GM12892 (cell line): ENCODE measurements around the gene TBX5.

ENCODE experiments used
- POLR2A ChIP-seq: IDR thresholded peaks from 2 replicates; pipeline ENCODE4 v1.6.1; 2011; ENCODE audit warnings: low read depth, low read length, control low read depth
- POLR2AphosphoS5 ChIP-seq: IDR thresholded peaks from 2 replicates; pipeline ENCODE4 v1.6.1; 2011; ENCODE audit warnings: low read depth, low read length, control low read depth
- TAF1 ChIP-seq: IDR thresholded peaks from 2 replicates; pipeline ENCODE4 v1.6.1; 2011; ENCODE audit warnings: low read depth, mild to moderate bottlenecking, control low read depth, low read length, borderline replicate concordance

DNA sequence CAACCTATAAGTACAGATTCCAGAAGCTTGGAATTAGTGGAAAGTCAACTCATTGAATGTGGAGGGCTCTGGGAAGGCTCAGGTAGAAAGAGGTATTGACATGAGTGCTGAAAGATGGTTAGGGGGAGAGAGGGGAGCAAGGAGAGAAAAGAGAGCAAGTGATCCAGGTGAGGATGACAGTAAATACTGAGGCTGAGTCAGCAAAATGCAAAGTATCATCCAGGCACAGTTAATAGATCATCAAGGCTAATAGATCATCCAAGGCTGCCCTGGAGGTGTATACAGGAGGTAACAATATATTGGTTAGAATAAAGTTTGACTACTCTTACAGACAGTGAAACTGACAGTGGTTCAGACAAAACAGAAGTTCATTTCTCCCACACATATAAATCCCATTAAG, 100.5 kb downstream of the TBX5 start:
- TF ChIP-seq POLR2AphosphoS5: no peak
- no peak for TF ChIP-seq POLR2A
- no peak for TF ChIP-seq TAF1
